ENCODE measurements around the gene ARL11.

ARL11 gene

GRCh38 chr13:49649244-49649962 lies 21.1 kb downstream of the ARL11 start:
- no peak for DNase-seq (ENCODE audit: low read depth)

- no peak for DNase-seq (ENCODE audit: low read depth)
These were observed 21.6 kb downstream of the ARL11 start for GRCh38 chr13:49649963-49650312.

GRCh38 chr13:49651570-49652354 lies 23.5 kb downstream of the ARL11 start:
- no peak for DNase-seq (ENCODE audit: low read depth)

GRCh38 chr13:49652355-49653305 lies 24.3 kb downstream of the ARL11 start:
- DNase-seq (ENCODE audit: low read depth), result no peak

- no peak for DNase-seq (ENCODE audit: low read depth)
These were observed 25.2 kb downstream of the ARL11 start for GRCh38 chr13:49653478-49653877.

GRCh38 chr13:49654011-49654410 lies 25.7 kb downstream of the ARL11 start:
- no peak for DNase-seq (ENCODE audit: low read depth)

GRCh38 chr13:49655906-49656305 lies 27.6 kb downstream of the ARL11 start:
- no peak for DNase-seq (ENCODE audit: low read depth)

GRCh38 chr13:49657241-49657641 lies 28.9 kb downstream of the ARL11 start:
- DNase-seq (ENCODE audit: low read depth), result no peak

- DNase-seq (ENCODE audit: low read depth), result no peak
These were observed 36.3 kb downstream of the ARL11 start for GRCh38 chr13:49664606-49665005.

- DNase-seq (ENCODE audit: low read depth), result no peak
These were observed 39.5 kb downstream of the ARL11 start for GRCh38 chr13:49667773-49668172.

- no peak for DNase-seq (ENCODE audit: low read depth)
These were observed 41.5 kb downstream of the ARL11 start for GRCh38 chr13:49669735-49670309.

- no peak for DNase-seq (ENCODE audit: low read depth)
These were observed 42.5 kb downstream of the ARL11 start for GRCh38 chr13:49670828-49671227.

GRCh38 chr13:49676581-49677298 lies 48.4 kb downstream of the ARL11 start:
- no peak for DNase-seq (ENCODE audit: low read depth)

GRCh38 chr13:49678191-49678914 lies 50.0 kb downstream of the ARL11 start:
- DNase-seq (ENCODE audit: low read depth), result no peak

GRCh38 chr13:49679246-49679645 lies 50.9 kb downstream of the ARL11 start:
- no peak for DNase-seq (ENCODE audit: low read depth)

- DNase-seq (ENCODE audit: low read depth), result no peak
These were observed 53.6 kb downstream of the ARL11 start for GRCh38 chr13:49681842-49682435.

All from activated T-cell treated with anti-CD3 and anti-CD28 coated beads for 24 hours (primary cell).